D341Med (cell line): ENCODE measurements around the gene ME3.
"Not testable (repeated sequence)": the region's sequence is repeated elsewhere in the genome, so short reads cannot be mapped to it uniquely, and the experiment has no call there.

Experiments used
- DNase-seq: peaks from one replicate; pipeline ENCODE4 v3.0.0; 2012; ENCODE audit warnings: low spot score

ME3 gene

DNA sequence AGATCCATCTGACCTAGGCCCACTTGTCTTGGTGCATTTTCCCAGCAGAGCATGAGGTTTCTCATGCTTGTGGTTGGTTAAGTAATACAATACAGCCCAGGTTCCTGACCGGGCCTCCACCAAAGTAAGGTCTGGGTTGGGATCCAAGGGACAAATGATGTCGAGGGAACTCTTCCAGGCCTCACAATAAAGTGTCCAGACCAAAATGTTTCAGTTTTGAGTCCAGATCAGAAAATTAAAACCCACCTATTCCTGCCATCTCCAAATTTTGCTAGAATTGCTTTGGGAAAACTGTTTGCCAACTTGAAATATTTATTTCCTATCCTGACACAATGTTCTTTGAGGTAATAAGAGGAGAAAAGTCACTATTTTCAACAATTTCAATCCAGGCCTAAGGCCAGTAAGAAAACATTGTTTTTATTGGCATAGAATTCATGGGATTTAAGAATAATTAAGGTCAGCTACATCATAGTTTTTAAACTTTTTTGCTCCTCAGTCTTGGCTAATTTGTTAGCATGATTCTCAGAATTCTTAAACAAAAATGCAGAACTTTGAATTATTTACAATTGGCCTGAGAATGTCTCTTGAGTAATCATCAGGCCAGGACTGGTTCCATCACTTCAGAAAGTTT, 51.4 kb downstream of the ME3 start:
- no peak for DNase-seq

DNA sequence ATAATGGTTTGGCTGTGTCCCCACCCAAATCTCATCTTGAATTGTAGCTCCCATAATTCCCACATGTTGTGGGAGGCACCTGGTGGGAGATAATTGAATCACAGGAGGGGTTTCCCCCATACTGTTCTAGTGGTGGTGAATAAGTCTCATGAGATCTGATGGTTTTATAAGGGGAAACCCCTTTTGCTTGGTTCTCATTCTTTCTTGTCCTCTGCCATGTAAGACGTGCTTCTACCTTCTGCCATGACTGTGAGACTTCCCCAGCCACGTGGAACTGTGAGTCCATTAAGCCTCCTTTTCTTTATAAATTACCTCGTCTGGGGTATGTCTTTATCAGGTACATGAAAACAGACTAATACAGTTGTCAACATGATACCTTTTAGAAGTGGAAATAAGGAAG, 53.0 kb downstream of the ME3 start:
- not testable (repeated sequence) for DNase-seq

DNA sequence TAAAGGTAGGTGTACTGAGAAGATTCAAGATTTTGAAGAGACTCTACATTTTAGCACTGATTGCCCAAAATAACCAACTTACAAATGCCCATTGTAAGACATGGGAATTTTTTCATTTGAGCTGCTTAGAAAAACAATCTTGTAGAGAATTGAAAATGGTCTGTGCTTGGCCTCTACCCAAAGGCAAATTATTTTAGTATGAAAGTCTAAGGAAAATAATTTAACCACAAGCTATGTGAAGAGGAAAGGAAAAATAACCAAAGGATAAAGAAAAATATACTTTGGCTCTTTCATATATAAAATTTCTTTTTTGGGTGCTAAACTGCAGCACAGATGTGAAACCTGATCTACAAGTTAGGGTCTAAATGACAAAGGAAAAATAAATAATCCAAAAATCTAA, 54.9 kb downstream of the ME3 start:
- no peak for DNase-seq

DNA sequence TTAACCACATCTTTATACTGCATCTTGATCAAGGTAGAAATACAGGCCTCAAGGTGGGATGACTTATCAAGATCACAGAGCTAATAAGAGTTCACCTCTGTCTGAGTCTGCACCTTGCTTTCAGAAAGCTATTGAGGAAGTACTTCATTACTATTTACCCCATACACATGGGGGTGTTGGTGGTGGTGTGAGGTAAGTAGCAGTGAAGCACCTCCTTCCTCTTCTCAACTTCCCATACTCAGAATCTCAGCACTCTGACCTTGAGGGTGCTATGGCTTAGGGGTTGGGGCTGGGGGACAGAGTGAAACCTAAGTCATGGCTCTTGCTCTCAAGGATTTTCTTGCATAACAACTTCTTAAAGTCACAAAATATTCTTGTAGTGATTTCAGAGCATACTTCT, 56.9 kb downstream of the ME3 start:
- DNase-seq: no peak

DNA sequence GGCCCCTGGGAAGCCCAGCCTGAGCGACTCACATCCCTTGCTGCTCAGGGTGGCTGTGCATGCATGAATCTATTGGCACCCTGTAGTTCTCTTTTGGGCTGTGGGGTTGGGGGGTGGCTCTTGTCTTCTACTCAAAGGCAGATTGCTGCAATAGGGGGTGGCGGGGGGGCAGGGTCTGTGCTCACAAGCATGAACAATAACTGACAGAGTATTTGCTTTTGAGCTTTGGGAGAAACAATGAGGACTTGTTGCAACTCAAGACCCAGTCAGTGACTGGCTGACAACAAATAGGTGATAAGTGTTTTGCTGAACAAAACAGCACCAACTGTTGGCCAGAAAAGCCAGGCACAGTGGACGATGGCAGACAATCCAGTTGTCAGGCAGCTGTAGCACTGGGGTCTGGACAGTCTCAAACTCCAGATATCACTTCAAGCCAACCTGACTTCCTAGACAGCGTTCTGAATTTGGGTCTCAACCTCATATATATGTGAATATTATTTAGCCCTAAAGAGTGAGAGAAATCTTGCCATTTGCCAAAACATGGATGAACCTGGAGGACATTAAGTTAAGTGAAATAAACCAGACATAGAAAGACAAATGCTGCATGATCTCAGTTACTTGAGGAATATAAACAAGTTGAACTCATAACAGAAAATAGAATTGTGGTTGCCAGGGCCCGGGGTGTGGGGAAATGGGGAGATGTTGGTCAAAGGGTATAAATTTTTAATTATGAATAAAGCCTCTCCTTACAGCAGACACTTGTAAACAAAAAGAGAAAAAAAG, 61.7 kb downstream of the ME3 start:
- no peak for DNase-seq

DNA sequence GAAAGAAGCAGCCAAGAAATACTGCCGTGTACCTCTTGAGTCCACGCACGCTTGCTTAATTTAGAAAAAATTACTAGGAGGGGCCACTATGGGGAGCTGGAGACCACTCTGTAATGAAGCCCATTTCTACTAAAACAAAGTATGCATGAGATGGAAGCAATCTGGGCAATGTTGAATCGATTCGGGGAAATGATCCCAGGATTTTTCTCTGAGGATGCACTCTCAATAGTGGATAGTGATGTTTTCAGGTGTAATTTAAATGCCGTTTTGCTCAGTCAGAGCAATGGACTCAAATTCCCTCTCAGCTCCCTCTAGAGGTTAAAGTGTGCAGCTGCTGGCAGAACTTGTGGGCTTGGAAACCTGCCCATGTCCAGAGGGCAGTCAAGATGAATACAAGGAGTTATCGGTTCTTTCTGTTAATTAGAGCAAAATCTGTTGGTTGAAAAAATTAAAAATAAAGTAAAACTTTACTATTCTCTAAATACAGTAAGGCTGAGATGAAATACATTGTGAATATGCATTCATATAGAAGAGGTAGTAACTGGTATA, 64.1 kb downstream of the ME3 start:
- DNase-seq: peak; percentile 57

DNA sequence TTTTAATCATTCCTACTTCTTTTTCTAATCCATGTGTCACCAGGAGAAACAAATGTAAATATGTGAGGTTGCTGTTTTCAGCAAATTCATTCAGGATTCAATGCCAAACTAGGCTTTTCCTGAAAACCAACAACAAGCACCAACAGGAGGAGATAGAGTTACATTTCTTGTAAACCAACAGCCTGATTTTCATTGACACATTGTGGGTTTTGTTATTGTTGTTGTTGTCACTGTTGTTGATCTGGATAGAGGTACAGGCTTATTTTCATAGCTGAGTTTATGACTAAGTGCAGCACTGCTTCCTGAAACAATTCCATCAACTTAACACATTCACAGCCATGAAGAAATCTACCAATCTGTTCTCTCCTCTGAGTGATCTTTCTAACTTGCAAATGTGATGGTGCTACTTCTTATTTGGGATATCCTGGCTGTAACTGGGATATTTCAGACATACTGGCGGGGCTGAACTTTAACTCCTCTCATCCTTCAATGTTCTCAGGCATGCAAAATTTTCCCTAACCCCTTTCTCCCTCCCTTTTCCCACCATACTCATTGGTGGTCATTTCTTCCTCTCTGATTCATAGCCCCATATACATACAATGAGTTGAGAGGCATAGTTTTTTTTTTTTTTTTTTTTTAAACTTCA, 65.5 kb downstream of the ME3 start:
- no peak for DNase-seq

DNA sequence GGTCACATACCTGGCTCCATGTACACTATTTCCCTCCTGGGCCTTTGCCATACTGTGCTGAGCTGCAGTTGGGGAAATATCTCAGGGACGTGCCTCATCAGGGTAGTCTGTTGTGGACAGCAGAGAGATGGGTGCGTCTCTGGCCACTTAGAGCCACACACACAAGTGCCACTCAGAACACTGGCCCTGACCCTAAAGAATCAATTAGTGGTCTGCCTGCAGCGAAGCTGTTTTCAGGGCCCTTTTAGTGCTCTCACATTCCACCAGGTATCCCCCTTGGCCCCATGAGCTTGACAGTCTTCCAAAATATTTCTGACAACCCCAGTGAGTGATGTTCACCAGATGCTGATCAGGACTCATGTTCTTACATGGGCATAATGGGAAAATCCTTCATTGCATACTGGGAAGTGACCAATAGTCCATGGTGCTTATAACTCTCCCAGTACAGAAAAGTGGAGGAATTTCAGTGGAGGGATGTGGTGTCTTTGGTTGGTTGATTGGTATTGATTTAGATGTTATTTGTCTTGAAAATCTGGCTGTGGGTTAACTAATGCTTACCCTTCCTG, 66.1 kb downstream of the ME3 start:
- no peak for DNase-seq

DNA sequence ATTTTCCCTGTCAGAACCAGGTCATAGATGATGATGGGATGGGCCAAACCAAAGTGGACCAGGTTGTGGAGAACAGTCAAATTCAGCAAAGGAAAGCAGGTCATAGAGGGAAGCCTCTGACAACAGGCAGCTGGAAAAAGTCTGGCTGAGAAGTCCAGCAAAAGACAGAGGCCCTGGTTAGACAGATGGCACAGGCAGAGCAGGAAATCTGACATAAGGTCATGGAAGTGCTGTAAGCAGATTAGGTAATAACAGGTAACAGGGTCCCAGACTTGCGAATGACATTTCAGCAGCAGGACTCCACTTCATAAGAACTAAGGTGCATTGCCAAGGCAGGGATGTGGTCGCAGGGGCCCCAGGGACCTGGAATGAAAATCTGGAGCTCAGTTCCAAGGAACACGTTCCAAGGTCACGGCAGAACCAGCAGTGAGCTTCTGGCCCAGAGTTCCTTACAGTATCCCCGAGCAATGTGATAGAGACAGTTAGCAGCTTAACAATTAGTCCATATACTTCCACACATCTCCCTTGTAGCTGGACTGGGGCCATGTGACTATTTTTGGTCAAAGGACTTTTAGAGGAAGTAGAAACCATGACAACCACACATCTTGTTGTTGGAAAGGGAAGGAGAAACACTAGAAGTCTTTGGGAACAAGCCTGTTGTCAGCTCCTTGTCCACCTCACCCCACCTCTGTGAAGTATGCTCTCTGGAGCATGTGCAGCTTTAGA, 75.4 kb downstream of the ME3 start:
- no peak for DNase-seq

DNA sequence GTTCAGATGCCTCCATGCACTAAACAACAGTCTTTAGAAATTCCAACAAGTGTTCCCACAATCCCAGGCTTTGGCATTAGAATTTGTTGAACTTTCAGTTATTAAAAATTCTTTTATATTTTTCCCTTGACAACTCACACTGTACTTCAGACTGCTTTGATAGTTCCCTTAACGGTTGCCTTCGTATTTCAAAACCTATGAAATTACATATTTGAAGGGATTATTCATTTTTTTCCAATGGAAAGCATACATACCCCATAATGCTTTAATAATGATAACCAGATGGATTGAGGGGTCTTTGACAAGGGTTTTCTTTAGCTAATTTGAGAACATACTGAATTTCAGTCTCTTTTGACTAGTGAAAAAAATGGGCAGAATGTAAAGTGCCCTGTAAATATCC, 76.5 kb downstream of the ME3 start:
- no peak for DNase-seq

DNA sequence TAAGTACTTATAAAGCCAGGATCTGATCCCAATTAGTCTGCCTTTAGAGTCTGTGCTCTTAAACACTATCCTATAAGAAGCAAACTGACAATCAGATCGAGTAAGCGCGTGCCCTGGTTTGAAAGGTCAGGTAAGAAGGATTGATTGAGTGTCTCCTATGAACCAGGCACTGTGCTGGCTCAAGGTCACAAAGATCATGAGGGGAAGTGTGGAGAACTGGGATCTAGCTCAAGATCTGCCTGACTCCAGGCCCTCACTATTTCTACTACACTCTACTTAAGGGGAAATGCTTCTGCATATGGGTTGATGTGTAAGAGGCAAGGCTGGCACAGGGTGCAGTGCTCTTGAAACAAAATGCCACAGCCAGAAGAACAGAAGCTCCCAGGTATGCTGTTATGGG, 77.0 kb downstream of the ME3 start:
- DNase-seq: no peak

DNA sequence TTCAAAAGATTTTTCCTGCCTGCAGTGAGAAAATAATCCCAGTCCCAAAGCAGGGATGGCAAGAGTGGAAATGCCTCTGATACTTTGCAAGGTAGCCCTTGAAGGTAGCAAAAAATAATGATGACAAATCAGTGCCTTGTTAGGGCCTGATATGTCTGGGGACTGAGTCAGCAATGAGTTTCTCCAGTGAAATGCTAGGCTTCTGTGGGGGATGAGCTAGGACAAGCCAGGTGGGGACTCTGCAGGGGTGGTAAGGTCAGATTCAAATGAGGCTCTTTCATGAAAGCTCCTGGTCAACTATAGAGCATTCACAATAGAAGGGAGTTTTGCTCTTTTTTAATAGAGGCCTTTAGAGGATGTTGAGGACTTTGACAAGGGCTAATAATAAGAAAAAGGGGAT, 77.7 kb downstream of the ME3 start:
- DNase-seq: no peak

DNA sequence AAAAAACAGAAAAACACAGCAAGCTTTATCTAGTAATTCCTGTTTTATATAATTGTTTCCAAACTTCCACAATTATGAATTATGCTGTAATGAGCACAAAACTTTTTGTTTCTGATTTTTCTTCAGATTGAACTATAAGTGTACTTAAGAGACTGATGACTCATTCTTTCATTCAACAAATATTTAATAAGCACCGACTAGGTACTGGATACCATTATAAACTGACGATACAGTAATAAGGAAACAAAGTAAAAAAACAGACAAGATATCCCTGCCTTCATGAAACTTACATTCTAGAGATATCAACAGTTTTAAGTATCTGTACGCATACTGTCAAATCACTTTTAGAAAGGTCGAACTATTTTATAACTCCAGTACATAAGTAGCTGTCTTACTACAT, 78.6 kb downstream of the ME3 start:
- DNase-seq: no peak

DNA sequence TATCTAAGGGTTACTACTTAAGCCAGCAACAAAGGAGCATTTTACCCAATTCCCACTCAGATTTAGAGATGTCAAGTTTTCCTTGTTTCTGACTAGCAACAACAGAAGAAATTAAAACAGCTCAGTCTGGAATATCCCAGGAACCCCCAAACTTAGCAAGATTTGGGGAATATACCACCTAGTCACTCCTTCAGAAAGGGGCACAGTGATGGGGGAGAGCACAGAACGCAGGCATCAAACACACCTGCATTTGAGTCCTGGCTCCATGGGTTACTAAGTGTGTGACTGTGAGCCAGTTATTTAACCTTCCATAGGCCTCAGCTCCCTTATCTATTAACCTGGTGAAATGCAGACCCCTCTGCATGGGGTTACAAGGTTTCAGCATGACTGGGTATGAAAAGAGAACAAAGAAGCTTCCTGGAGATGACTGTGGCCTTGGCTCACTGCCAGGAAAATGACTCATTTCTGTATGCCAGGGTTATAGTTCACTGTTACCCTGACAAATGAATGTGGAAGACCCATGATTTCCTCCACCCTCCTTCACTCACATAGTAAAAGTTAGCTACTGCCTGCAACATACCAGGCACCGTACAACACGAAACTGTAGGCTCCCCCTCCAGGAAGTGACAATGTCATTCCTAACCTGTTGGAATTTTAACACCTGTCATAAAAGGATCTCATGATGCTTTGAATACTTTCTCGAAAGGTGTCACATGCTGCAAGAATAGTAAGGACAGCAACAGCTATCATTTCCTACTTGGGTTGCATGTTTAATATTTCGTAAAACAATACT, 79.6 kb downstream of the ME3 start:
- no peak for DNase-seq

DNA sequence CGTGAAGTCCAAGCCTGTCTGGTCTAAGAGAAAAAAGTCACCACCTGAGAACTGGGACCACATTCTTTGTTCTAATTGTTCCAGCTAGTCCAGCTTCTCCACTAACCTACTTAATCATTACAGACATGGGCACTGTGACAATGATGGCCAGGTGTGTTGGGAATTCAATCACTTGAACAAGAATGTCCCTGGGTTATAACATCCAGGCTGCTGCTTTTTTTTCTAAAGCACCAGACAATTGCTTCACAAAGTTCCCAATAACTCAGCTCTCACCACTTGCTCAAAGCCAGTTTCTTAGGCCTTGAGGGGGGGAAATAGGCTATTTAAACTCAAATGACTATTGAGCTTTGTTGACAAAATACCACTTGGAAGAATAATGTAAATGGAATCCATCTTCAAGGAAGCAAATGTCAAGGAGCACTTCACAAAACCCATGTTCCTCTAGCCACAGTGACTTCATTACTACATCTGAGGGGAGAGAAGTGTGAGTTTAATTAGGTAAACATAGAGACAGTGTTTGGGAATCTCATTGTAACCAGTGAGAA, 80.3 kb downstream of the ME3 start:
- no peak for DNase-seq

DNA sequence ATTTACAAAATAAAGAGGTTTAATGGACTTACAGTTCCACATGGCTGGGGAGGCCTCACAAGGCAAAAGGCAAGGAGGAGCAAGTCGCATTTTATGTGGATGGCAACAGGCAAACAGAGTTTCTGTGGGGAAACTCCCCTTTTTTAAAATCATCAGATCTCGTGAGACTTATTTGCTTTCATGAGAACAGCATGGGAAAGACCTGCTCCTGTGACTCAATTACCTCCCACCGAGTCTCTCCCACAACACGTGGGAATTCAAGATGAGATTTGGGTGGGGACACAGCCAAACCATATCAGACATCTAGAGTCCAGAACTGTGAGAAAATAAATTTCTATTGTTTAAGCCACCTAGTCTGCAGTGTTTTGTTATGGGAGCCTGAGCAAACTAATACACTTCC, 80.8 kb downstream of the ME3 start:
- DNase-seq: no peak

DNA sequence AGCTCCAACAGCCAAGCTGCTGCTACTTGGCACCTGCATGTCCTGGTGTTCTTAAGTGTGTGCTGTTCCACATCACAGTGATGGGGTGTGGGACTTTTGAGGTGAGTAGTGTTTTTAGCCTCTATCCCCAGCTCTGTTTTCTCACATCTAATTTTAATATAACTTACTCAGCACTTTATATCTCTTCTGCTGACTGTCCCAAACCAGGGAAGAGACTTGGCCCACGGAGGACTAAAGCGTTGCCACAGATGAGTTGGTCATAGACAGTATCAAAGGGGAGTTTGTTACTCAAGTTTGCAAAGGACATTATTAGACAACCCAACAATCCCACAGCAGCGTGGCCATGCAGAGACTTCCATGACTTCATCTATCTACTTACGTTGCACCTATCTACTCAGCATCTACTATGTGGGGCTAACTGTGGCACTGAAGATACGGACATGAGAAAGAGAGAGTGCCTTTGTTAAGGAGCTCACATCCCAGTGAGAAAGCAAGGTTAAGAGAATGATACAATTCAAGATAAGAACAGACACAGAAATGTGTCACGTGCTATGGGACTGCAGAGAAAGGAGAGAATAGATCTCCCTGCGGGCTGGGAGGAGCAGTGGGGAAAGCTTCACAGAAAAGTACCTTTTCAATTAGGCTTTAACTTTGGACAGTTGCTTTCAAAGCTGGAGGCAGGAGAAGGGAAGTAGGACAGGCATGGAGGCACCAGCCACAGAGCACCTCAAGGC, 82.4 kb downstream of the ME3 start:
- DNase-seq: no peak

DNA sequence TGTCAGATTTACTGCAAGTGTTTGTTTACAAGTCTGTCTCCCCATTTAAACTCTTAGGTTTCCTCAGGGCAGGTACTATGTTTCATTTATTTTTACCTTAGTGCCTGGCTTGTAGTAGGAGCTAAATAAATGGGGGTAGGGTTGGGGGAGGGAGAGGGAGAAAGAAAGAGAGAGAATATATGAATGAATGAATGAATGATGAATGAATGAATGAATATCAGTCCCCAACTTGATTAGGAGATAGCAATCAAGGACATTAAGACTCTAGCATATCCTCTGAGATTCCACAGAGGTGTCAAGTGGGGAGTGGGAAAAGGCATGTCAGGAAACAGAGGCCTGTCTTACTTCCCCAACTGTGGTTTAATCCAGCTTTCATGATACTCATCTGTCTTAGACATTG, 83.2 kb downstream of the ME3 start:
- no peak for DNase-seq

DNA sequence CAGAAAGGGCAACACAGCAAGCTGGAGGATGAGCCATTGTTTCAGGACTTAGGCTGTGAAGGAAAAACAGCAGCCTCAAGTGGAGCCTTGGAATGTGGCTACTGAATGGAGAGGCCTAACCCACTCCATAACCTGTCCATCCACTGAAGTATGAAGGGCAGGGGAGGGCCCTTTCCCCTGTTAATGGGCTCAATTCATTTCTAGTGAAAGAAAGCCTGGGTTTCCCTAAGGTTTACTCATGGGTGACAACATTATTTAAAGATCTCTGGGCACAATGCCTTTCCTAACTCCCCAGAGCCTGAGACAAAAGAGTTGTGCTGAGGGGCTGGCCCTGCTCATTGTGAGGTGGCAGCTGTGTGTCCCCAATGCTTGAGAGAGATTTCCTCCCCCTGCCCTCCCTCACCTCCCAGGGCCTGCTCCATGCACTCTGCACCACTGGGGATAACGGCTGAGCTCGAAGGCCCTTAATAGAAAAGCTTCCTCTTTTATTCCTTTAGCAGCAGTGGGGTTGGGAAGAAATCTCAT, 83.8 kb downstream of the ME3 start:
- DNase-seq: no peak
